HG03139 (cell line): ENCODE results near the gene TBXAS1.
A peak's percentile ranks its signal among the peaks of the same experiment; 100 is the strongest.

Experiments
- ATAC-seq: cut with Tn5 transposase; IDR thresholded peaks from one replicate; pipeline ENCODE4 v1.9.1; 2021; ENCODE audit not compliant: unreplicated experiment

Gene TBXAS1

DNA sequence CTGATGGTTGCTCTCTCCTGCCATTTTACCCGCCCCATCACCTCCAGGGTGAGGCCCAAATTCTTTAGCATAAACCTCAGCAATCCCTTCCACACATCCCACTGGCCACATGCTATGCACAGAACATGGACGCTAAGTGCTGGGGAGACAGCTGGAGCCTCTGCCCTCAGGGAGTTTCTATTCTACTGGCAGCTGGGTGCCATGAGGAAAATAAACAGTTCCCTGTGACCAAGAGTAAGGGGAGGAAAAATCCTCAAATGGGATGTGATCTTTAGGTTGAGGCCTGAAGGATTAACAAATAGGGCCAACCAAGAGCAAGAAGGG lies 232.5 kb downstream of the TBXAS1 start:
- ATAC-seq = no peak

DNA sequence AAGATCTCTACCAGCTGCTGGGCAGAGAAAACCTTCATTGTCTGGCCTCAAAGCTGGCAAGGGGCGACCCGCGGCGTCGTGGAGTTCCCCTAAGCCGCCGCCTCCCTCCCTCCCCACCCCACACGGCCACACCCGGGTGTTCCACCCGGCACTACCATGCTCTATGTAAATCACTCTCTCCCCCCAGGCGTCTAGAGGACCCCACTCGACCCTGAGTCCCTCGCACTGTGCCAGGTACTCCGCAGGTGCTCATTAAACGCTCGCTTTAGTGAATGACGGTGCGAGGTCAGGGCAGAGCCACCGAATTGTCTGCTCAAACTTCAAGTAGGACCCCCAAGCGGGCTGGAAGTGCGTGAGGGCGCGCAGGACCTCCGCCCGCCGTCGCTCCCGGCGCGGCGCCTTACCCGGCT lies 233.1 kb downstream of the TBXAS1 start:
- peak; percentile 18 for ATAC-seq

DNA sequence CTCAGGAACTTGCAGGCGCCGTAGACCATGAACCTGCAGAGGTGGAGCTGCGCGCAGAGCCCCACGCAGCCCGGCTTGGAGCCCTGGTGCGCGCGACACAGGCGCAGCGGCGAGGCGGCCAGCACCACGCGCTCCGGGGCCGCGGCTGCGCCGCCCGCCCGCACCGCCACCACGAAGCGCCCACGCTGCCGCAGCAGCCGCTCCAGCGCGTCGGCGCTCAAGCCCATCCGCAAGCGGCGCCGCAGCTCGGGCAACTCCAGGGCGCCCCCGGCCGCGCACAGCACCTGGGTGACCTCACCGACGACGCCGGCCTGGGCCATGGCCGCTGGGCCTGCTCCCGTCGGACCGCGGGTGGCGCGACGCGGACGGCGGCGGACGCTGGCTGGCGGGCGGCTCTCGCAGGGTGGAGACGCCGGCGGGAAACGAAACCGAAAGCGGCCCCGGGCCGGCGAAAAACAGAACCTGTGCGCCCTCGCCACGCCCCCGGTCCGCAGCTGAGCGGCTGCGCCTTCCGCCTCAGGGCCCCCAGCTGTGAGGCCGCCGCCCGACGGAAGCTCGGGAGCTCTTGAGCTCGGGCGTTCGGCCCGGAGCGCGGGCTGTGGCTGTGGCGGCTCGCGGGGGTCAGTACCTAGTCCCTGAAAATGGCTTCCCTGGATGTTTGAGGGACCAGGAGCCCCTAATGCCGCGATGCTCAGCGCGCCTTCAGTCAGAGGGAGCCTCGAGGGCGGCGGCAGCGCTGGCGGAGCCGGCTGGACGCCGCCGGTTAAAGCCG lies 233.7 kb downstream of the TBXAS1 start, which contains the start of gene PARP12:
TSS of gene PARP12 (minus strand) at position 424 of the 772 bp plus-strand sequence. CDS start at position 320, 104 bp downstream.
- ATAC-seq = peak; percentile 83

DNA sequence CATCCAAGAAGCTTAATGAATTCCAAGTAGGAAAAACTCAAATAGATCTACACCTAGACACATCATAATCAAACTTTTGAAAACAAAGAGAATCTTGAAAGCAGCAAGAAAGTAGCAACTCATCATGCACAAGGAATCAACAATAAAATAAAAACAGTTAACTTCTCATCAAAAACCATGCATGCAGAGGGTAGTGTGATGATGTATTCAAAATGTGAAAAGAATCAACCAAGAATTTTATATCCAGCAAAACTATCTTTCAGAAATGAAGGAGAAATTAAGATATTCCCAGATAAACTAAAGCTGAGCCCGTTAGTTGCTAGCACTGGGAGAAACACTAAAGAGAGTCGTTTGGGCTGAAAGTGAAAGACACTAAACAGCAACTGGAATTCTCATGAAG lies 238.0 kb downstream of the TBXAS1 start:
- ATAC-seq = no peak

DNA sequence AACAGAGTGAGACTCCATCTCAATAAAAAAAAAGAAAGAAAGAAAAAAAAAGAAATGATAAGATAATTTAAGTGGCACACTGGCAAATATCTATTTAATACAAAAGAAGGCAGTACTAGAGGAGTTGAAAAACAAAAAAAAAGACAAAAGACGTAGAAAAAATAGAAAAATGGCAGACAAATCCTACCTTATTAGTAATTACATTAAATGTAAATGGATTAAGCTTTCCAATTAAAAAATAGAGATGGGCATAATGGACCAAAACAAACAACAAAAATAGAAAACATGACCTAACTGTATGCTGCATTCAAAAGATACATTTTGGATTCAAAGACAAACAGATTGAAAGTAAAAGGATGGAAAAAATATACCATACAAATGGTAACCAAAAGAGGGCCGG lies 239.0 kb downstream of the TBXAS1 start:
- ATAC-seq = no peak

DNA sequence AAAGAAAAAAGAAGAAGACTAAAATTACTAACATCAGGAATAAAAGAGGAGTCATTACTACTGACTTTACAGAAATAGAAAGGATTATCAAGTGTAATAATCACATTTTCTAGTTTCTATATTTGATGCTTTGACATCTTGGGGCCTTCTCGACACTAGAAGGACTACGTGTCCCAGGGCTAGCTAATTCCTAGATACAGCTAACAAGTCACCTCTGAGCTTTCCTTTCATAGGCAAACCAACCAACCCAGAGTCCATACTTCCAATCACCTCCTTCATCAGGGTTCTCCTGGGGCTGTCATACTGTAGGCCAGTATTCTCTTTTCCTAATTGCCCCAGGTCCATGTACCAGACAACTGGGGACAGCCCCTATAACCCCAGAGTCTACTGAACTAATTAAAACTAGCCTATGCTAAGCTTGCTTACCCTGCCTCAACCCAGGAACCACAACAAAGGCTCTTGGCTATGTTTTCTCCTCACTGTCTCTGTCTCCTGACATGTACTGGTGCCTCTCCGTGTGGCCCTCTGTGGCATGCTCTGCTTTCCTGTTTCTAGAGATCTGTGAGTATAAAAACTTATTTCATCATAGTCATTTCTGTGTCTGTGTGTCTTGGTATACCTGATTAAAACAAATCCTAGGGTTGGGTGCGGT lies 240.4 kb downstream of the TBXAS1 start:
- ATAC-seq = no peak
